ENCODE data around the gene SGCD.

The SGCD gene

GRCh38 chr5:156482818-156483217 lies 155.9 kb downstream of the SGCD start:
- Histone ChIP-seq H3K36me3 (ENCODE audit: control insufficient read depth, insufficient read depth, low read length) (no peaks in the 10 kb centered on the region), H3K4me3 (ENCODE audit: insufficient read depth, low read depth, low read length, poor library complexity, severe bottlenecking) (no peak overlapping the region), H3K9me3 (ENCODE audit: control insufficient read depth, low read length) (peaks cover 4% of the 10 kb centered on the region), H3K27me3 (replicated peaks; ENCODE audit: control insufficient read depth, insufficient read depth, low read length, poor library complexity, severe bottlenecking) (no peaks in the 10 kb centered on the region), H3K4me1 (ENCODE audit: control insufficient read depth, insufficient read depth, low read length, poor library complexity, severe bottlenecking) (no peaks in the 10 kb centered on the region), H3K27ac (ENCODE audit: insufficient read depth, low read length, poor library complexity, severe bottlenecking) (no peak overlapping the region)
- DNase-seq, result no peak

- H3K27me3 ChIP-seq (replicated peaks; ENCODE audit: control insufficient read depth, insufficient read depth, low read length, poor library complexity, severe bottlenecking), result no peaks in the 10 kb centered on the region
- no peaks in the 10 kb centered on the region for H3K4me1 ChIP-seq (ENCODE audit: control insufficient read depth, insufficient read depth, low read length, poor library complexity, severe bottlenecking)
- DNase-seq, result no peak
Measured at GRCh38 chr5:156486394-156487238, 159.7 kb downstream of the SGCD start.

GRCh38 chr5:156491766-156492165 lies 164.8 kb downstream of the SGCD start:
- no peaks in the 10 kb centered on the region for H3K27me3 ChIP-seq (replicated peaks; ENCODE audit: control insufficient read depth, insufficient read depth, low read length, poor library complexity, severe bottlenecking)
- H3K36me3 ChIP-seq (ENCODE audit: control insufficient read depth, insufficient read depth, low read length), result no peaks in the 10 kb centered on the region
- H3K4me3 ChIP-seq (ENCODE audit: insufficient read depth, low read depth, low read length, poor library complexity, severe bottlenecking), result no peak overlapping the region
- H3K4me1 ChIP-seq (ENCODE audit: control insufficient read depth, insufficient read depth, low read length, poor library complexity, severe bottlenecking), result no peaks in the 10 kb centered on the region
- H3K27ac ChIP-seq (ENCODE audit: insufficient read depth, low read length, poor library complexity, severe bottlenecking), result no peak overlapping the region
- no peak for DNase-seq
- peaks cover 4% of the 10 kb centered on the region for H3K9me3 ChIP-seq (ENCODE audit: control insufficient read depth, low read length)

More at GRCh38 chr5:156486394-156487238, 159.7 kb downstream of the SGCD start:
- H3K36me3 ChIP-seq (ENCODE audit: control insufficient read depth, insufficient read depth, low read length), result no peaks in the 10 kb centered on the region
- H3K4me3 ChIP-seq (ENCODE audit: insufficient read depth, low read depth, low read length, poor library complexity, severe bottlenecking), result no peak overlapping the region
- no peak overlapping the region for H3K27ac ChIP-seq (ENCODE audit: insufficient read depth, low read length, poor library complexity, severe bottlenecking)
- peaks cover 4% of the 10 kb centered on the region for H3K9me3 ChIP-seq (ENCODE audit: control insufficient read depth, low read length)

GRCh38 chr5:156496291-156496690 lies 169.3 kb downstream of the SGCD start:
- Histone ChIP-seq H3K4me1 (ENCODE audit: control insufficient read depth, insufficient read depth, low read length, poor library complexity, severe bottlenecking) (no peaks in the 10 kb centered on the region), H3K27me3 (replicated peaks; ENCODE audit: control insufficient read depth, insufficient read depth, low read length, poor library complexity, severe bottlenecking) (no peaks in the 10 kb centered on the region)
- DNase-seq, result no peak

GRCh38 chr5:156497804-156498208 lies 170.8 kb downstream of the SGCD start:
- no peak for DNase-seq
- Histone ChIP-seq H3K9me3 (ENCODE audit: control insufficient read depth, low read length) (no peaks in the 10 kb centered on the region), H3K4me1 (ENCODE audit: control insufficient read depth, insufficient read depth, low read length, poor library complexity, severe bottlenecking) (no peaks in the 10 kb centered on the region), H3K27me3 (replicated peaks; ENCODE audit: control insufficient read depth, insufficient read depth, low read length, poor library complexity, severe bottlenecking) (no peaks in the 10 kb centered on the region), H3K4me3 (ENCODE audit: insufficient read depth, low read depth, low read length, poor library complexity, severe bottlenecking) (no peak overlapping the region), H3K36me3 (ENCODE audit: control insufficient read depth, insufficient read depth, low read length) (no peaks in the 10 kb centered on the region), H3K27ac (ENCODE audit: insufficient read depth, low read length, poor library complexity, severe bottlenecking) (no peak overlapping the region)

More at GRCh38 chr5:156496291-156496690, 169.3 kb downstream of the SGCD start:
- Histone ChIP-seq H3K9me3 (ENCODE audit: control insufficient read depth, low read length) (no peaks in the 10 kb centered on the region), H3K27ac (ENCODE audit: insufficient read depth, low read length, poor library complexity, severe bottlenecking) (no peak overlapping the region), H3K36me3 (ENCODE audit: control insufficient read depth, insufficient read depth, low read length) (no peaks in the 10 kb centered on the region), H3K4me3 (ENCODE audit: insufficient read depth, low read depth, low read length, poor library complexity, severe bottlenecking) (no peak overlapping the region)

GRCh38 chr5:156498226-156498980 lies 171.4 kb downstream of the SGCD start:
- no peak for DNase-seq

GRCh38 chr5:156500755-156501154 lies 173.8 kb downstream of the SGCD start:
- no peak for DNase-seq
- Histone ChIP-seq H3K27ac (ENCODE audit: insufficient read depth, low read length, poor library complexity, severe bottlenecking) (no peak overlapping the region), H3K36me3 (ENCODE audit: control insufficient read depth, insufficient read depth, low read length) (no peaks in the 10 kb centered on the region), H3K27me3 (replicated peaks; ENCODE audit: control insufficient read depth, insufficient read depth, low read length, poor library complexity, severe bottlenecking) (no peaks in the 10 kb centered on the region), H3K4me3 (ENCODE audit: insufficient read depth, low read depth, low read length, poor library complexity, severe bottlenecking) (no peak overlapping the region), H3K4me1 (ENCODE audit: control insufficient read depth, insufficient read depth, low read length, poor library complexity, severe bottlenecking) (no peaks in the 10 kb centered on the region), H3K9me3 (ENCODE audit: control insufficient read depth, low read length) (no peaks in the 10 kb centered on the region)

More at GRCh38 chr5:156498226-156498980, 171.4 kb downstream of the SGCD start:
- H3K36me3 ChIP-seq (ENCODE audit: control insufficient read depth, insufficient read depth, low read length), result no peaks in the 10 kb centered on the region
- no peak overlapping the region for H3K4me3 ChIP-seq (ENCODE audit: insufficient read depth, low read depth, low read length, poor library complexity, severe bottlenecking)
- H3K27ac ChIP-seq (ENCODE audit: insufficient read depth, low read length, poor library complexity, severe bottlenecking), result no peak overlapping the region
- H3K9me3 ChIP-seq (ENCODE audit: control insufficient read depth, low read length), result no peaks in the 10 kb centered on the region
- H3K27me3 ChIP-seq (replicated peaks; ENCODE audit: control insufficient read depth, insufficient read depth, low read length, poor library complexity, severe bottlenecking), result no peaks in the 10 kb centered on the region
- no peaks in the 10 kb centered on the region for H3K4me1 ChIP-seq (ENCODE audit: control insufficient read depth, insufficient read depth, low read length, poor library complexity, severe bottlenecking)

GRCh38 chr5:156505101-156505500 lies 178.1 kb downstream of the SGCD start:
- Histone ChIP-seq H3K4me1 (ENCODE audit: control insufficient read depth, insufficient read depth, low read length, poor library complexity, severe bottlenecking) (no peaks in the 10 kb centered on the region), H3K36me3 (ENCODE audit: control insufficient read depth, insufficient read depth, low read length) (no peaks in the 10 kb centered on the region), H3K27ac (ENCODE audit: insufficient read depth, low read length, poor library complexity, severe bottlenecking) (no peak overlapping the region), H3K9me3 (ENCODE audit: control insufficient read depth, low read length) (no peaks in the 10 kb centered on the region), H3K27me3 (replicated peaks; ENCODE audit: control insufficient read depth, insufficient read depth, low read length, poor library complexity, severe bottlenecking) (no peaks in the 10 kb centered on the region), H3K4me3 (ENCODE audit: insufficient read depth, low read depth, low read length, poor library complexity, severe bottlenecking) (no peak overlapping the region)
- DNase-seq, result no peak

GRCh38 chr5:156513123-156513815 lies 186.3 kb downstream of the SGCD start:
- H3K9me3 ChIP-seq (ENCODE audit: control insufficient read depth, low read length), result no peaks in the 10 kb centered on the region
- no peak for DNase-seq
- no peaks in the 10 kb centered on the region for H3K27me3 ChIP-seq (replicated peaks; ENCODE audit: control insufficient read depth, insufficient read depth, low read length, poor library complexity, severe bottlenecking)
- no peak overlapping the region for H3K27ac ChIP-seq (ENCODE audit: insufficient read depth, low read length, poor library complexity, severe bottlenecking)
- H3K36me3 ChIP-seq (ENCODE audit: control insufficient read depth, insufficient read depth, low read length), result no peaks in the 10 kb centered on the region
- H3K4me1 ChIP-seq (ENCODE audit: control insufficient read depth, insufficient read depth, low read length, poor library complexity, severe bottlenecking), result no peaks in the 10 kb centered on the region
- no peak overlapping the region for H3K4me3 ChIP-seq (ENCODE audit: insufficient read depth, low read depth, low read length, poor library complexity, severe bottlenecking)
